ENCODE results near the gene BPIFB6.

GRCh38 chr20:33010133-33010504, 21.3 kb upstream of the BPIFB6 start:
- TF ChIP-seq ZNF140 (tag by site-specific recombination; IDR thresholded peaks at IDR 0.05) (no peak), CTCF (tag by site-specific recombination; IDR thresholded peaks at IDR 0.05) (no peak), ZFP41 (tag by site-specific recombination; IDR thresholded peaks at IDR 0.05; ENCODE audit: borderline replicate concordance) (no peak), ZNF362 (tag by site-specific recombination; IDR thresholded peaks at IDR 0.05) (no peak), ZNF701 (tag by site-specific recombination; IDR thresholded peaks at IDR 0.05) (no peak), REST (tag by site-specific recombination; IDR thresholded peaks at IDR 0.05) (no peak), PRDM10 (tag by site-specific recombination; IDR thresholded peaks at IDR 0.05) (no peak)
